GM19238 (cell line): ENCODE results near the gene ERN1.
A peak's percentile ranks its signal among the peaks of the same experiment; 100 is the strongest.

Experiments
- DNase-seq: peaks from one replicate; pipeline ENCODE4 v3.0.0; 2011; ENCODE audit warnings: low spot score; ENCODE audit not compliant: insufficient read length

The ERN1 gene

DNA sequence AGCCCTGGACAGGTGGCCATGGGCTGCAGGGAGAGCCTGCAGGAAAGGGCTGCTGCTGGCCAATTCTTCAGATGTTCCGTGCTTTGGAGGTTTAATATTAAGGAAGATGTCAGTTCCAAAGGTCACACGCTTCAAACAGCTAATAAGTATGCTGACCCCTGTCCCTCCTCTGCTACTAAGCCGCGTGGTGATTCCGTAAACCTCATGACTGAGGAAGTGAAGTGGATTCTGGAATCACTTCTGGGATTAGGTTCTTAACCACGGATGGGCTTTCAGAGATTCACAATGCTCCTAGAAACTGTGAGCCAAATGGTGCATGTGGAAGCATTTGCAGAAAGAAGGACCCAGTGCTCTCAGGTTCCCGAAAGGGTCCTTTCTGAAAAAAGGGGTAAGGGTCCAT is 28.5 kb upstream of the ERN1 start:
- no peak for DNase-seq

GRCh38 chr17:64157669-64158180 is 27.8 kb upstream of the ERN1 start:
- no peak for DNase-seq

DNA sequence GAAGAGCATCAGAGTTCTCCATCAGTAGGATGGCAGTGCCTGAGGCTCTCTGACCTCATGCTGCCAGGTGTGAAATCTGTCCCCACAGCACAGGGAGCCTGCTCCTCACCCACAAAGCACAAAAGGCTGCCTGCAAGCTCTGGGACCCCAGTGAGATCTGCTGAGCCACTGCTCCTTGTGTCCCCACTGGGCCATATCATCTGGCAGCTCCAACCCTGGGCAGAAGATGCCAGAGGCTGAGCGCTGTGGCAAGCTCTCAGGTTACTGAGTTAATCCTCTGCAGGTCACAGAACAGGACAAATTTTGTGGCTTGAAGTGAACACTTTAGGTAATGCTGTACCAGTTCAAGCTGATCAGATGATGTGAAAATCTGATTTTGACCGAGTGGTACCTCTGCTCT is 26.7 kb upstream of the ERN1 start:
- no peak for DNase-seq

GRCh38 chr17:64155751-64156544 is 26.0 kb upstream of the ERN1 start:
- DNase-seq = no peak

DNA sequence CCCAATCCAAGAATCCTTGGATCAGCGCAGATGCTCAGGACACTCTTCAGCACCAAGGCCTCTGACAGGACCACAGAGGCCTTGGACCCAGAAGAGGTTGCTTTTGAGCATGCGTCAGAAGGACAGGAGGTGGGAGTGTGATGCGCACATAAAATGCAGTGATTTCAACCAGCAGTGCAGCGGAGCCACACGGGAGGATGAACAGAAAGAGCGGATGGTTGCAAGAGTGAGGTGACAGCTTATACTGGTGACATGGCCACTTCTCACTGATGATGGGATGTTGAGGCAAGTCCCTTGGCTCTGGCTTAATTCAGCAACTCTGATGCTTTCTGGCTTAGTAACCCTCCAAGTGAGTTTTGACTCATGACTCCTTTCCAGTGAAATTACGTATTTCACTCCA is 25.2 kb upstream of the ERN1 start:
- DNase-seq = no peak

DNA sequence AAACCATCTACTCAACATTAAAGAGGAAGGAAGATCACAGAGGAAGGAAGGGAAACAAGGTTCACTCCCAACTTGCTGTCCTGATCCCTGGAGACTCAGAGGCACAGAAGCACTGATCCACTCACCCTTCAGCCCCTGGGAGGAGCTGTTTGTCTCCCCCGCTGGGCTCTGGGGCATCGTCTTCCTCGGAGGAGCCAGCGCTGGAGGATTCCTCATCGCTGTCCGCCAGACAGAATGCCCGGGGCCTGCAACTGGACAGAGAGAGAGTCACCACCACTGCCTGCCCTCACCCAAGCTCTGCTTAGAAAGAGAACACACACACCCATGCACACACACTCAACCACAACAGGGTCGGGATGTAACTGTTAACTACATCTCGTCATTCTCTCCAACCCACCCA is 24.8 kb upstream of the ERN1 start:
- DNase-seq = no peak

DNA sequence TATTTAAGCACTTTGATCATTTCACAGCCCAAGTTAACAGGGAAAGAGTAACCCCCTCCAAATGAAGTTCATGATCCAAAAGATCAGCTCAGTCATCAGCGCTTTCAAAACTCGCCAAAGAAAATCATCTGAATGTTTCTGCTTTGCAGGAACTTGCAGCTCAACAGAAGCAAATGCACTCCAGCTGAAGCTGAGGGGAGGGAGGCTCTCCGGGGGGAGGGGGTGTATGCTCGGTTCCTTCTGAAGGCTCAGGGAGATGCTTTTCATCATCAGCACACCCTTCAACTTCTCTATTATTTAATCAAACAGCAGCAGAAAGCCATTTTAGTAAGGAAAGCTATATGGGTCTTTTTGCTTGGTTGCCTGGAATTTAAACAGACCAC is 24.4 kb upstream of the ERN1 start:
- no peak for DNase-seq

GRCh38 chr17:64153565-64154312 is 23.8 kb upstream of the ERN1 start:
- no peak for DNase-seq

GRCh38 chr17:64152428-64153125 is 22.6 kb upstream of the ERN1 start:
- DNase-seq = no peak

GRCh38 chr17:64151016-64151368 is 21.0 kb upstream of the ERN1 start:
- no peak for DNase-seq

- no peak for DNase-seq
Measured at GRCh38 chr17:64150237-64151015, 20.5 kb upstream of the ERN1 start.

DNA sequence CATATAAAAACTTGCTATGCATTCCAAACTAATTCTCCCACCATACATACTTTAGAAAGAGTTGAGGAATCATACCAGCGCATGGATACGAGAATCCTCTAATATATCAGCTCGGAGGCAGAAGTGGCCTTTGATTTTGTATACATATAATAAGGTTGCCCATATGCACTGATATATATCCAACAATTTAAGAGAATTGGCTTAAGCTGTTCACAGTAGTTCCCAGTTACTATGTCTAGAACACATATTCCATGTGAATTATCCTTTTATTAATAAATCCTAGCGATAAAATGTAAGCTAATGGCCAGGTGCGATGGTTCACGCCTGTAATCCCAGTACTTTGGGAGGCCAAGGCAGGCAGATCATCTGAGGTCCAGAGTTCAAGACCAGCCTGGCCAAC is 19.3 kb upstream of the ERN1 start:
- no peak for DNase-seq

DNA sequence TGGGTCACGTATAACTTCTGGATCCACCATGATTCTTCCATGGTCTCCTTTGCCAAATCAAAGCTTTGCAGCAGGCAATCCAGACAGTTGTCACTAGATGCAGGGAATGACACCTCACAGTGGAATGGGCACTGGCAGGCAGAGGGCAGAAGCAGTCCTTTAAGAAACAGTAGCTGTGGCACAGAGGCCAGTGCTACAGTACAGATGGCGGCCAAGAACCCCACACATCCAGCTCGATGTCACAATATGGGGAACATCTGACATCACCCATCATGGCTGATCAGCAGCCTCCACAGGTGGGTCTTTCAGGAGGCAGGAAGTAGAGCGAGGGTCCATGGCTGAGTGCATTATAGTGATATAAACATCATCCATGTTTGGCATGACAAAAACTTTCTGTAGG is 18.8 kb upstream of the ERN1 start:
- no peak for DNase-seq

DNA sequence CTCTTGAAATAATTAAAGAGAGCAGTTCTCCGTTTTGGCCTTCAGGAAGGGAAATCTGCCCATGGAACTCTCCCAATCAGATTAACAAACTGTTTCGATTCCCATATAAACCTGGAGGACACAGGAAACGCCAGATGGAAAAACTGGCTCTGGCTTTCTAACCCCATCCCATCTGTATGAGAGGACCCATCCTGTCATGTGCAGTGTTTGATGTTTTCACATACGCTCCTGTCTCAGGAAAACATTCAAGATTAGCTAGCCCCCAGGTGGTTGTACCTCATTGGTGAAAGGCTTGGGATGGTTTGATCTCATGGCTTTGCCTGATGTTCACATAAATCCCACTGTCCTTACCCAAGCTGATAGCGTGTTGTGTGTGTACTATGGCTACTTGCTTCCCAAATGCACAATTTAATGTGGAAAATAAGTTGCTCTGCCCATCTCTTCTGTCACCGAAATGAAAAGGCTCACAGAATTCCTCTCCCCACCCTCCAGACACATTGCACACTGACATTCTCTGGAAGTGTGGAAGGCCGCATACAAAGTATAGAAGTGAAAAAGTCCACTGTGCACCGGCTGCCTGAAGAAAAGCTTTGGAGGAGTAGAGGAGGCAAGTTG is 18.2 kb upstream of the ERN1 start:
- DNase-seq = no peak

- no peak for DNase-seq
Measured at GRCh38 chr17:64147110-64148016, 17.4 kb upstream of the ERN1 start.

GRCh38 chr17:64146418-64147109 is 16.6 kb upstream of the ERN1 start:
- DNase-seq = no peak

DNA sequence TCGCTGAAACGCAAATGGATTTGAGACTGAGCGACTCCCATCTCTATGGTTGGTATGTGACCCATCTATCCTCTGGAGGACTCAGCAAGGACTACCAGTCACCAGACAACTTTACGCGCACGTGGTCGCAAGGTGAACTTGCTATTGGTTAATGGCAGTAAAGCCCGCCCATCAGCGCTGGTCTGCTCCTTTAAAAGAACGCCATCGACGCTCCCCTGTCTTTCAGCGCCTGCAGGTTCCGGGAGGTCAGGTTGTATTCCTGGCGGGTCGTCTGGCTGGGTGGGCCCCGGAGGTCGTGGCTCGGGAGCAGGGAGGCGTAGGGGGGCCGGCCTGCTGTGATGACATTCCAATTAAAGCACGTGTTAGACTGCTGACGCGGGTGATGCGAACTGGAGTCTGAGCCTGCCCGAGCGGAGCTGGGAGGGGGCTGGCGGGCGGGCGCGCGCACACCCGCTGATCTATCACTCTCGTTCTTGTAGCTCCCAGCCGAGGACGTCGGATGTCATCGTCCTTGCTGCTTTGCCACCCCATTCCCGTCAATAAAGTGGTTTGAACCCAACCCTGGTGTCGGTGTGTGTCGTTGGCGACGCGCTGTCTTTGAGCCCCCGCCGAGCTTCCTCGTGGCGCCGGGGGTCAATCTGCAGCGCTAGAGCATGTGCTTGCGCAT is 15.9 kb upstream of the ERN1 start:
- DNase-seq = peak; percentile 83

- no peak for DNase-seq
Measured at GRCh38 chr17:64145375-64145750, 15.4 kb upstream of the ERN1 start.

DNA sequence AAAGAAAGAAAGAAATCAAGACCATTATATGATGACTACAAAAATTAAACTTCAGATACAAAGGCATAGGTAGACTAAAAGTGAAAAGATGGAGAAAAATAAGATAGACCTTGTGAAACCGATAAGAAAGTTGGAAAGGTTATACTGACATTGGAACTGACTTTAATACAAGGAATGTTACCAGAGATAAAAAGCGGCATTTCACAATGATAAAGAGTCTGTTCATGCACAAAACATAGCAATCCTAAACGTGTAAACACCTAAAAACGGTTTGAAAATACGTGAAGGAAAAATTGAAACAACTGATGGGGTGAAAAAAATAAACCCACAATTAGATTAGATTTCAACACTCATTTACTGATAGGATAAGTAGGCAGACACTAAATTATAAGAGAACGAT is 9.6 kb upstream of the ERN1 start:
- DNase-seq = no peak
